SHP77 treated with DMSO at 0.1 percent for 48 hours (cell line): Measurements from ENCODE around the gene NAV2.
"Not testable (repeated sequence)": the region's sequence is repeated elsewhere in the genome, so short reads cannot be mapped to it uniquely, and the experiment has no call there.

Experiments used
- DNase-seq: peaks from one replicate; lab custom pipeline; 2025; lab: John Stamatoyannopoulos, UW

NAV2 gene

DNA sequence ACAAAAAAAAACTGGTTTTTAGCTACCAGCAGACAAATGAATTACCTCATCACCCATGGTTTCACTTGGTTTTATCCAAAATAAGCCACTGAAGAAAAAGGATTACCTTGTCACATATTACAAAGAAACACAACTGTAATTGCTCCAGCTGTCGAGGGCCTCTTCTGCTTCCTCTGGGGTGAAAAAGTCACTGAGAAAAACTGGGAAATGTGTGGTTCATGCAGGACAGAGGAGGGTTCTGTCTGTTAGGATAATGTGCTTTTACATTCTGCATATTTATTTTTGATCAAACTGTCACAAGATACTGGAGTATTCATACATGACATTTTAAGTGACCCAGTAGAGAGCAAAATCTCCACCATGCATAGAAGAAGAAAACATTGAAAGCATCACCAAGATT is 211.7 kb downstream of the NAV2 start:
- no peak for DNase-seq

DNA sequence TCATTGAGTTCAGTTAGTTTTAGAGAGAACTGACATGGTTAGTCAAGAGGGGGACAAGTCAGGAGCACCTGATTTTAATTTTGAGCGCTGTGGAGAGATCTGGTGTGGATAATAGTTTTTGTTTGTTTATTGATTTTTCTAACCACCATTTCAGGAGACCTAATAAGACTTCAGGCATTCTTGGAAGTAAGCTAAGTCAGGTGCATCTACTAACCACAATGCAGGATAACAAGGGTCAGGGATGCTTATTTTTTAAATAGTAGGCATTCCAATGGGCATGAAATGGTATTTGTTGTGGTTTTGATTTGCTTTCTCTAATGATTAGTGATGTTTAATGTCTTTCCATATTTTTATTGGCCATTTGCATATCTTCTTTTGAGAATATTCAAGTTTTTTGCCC is 212.1 kb downstream of the NAV2 start:
- no peak for DNase-seq

- DNase-seq: not testable (repeated sequence)
These were observed 214.8 kb downstream of the NAV2 start for GRCh38 chr11:19927403-19927802.

DNA sequence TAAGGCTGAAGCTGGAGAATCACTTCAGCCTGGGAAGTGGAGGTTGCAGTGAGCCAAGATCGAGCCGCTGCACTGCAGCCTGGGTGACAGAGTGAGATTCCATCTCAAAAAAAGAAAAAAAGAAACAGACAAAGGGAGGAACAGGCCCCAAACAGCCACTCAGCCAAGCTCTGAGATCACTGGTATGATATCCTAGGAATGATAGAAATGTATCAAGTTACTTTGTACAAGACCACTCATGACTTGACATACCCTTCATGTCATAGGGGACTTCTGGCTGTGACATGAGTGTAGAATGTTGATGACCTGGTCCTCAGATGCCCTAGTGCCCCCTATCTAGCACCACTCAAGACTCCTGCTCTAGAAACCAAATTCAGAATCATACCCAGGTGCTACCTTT is 216.5 kb downstream of the NAV2 start:
- no peak for DNase-seq

DNA sequence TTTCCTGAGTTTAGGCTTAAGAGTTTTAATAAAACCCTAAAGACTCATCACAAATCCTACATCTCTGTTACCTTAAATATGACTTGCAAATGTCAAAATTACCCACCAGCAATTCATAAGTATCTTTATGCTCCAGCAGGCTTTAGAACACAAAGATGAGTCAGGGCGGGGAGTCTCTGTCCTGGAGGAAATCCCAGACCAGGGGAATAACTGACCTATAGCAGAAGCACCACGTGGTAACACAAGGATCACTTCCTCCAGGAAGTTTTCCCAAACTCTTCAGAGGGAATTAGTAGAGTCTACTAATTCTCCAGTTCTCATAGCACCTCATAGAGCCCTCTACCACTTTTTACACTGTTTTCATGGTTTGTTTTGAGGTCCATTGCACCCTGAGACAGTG is 217.0 kb downstream of the NAV2 start:
- DNase-seq: no peak

DNA sequence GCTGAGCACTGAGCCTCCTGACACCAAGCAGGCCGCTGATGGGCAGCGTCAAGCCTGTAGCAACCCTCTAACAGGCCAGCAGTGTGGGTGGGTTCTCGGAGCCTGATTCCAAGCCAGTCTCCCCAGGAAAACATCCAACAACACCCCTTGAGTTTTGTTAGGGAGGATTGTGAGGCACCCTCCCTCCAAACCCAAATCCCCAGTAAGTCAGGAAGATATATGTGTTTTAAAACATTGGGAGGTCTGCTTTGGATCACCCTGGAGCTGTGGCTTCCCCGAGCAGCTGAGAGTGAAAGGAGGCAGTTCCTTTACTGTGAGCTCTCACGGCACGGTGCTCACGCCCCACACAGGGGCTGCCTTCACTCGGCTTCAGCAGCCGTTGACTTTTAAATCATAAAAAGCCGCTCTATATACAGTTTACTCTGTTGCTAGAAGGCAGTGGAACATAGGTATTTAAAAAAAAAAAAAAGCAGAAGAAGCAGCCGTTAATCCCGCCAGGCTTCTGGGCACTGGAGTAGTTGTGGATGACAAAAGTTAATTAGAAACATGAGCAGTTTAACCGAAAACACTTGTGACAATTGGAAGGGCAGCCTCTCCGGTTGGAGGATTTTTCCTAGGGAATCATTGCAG is 218.6 kb downstream of the NAV2 start:
- no peak for DNase-seq

DNA sequence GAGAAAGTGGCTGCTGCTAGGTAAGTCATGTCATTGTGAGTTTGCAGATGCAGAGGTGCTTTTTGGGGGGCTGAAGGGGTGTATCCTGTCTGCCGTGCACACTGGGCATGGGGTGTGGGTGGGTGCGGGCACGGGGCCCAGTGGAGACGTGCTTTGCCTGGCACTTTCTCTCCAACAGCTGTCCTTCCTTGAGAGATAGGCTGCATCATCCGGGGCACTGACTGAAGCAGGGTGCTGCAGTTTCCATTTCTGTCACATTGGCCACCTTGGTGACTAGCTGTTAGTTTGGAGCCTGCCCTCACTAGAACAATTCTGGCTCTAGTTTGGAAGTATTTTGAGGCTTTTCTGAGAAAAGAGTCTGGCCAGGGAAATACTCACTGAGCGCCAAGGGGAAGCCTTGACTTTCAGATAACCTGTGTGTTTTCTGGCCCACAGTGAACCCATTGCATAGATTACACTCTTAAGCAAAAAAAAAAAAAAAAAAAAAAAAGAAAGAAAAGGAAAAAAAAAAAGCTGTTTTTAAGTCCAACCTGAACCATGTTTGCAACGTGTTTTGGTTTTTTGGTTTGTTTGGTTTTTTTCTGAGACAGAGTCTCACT is 219.2 kb downstream of the NAV2 start:
- no peak for DNase-seq

- DNase-seq: no peak
These were observed 220.6 kb downstream of the NAV2 start for GRCh38 chr11:19933132-19933735.

GRCh38 chr11:19933801-19934488 is 221.3 kb downstream of the NAV2 start:
- no peak for DNase-seq

DNA sequence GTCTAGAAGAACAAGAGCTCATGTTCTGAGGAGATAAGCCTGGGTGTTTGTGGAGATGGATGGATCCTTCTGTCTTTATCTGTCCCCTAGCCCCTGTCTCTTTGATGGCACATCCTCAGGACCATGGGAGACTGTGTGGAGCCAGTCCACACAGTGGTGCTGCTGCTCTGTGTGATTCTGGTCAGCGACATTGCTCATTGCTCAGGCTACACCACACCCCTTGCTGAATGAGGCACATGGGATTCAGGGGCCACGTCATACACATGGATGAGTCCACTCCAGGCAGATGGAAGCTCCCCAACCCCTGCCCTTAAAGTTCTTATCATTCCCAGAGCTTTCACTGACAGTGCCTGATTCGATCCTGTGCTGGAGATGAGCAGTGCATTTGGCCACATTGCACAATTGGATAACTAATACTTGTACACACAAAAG is 222.2 kb downstream of the NAV2 start:
- no peak for DNase-seq

DNA sequence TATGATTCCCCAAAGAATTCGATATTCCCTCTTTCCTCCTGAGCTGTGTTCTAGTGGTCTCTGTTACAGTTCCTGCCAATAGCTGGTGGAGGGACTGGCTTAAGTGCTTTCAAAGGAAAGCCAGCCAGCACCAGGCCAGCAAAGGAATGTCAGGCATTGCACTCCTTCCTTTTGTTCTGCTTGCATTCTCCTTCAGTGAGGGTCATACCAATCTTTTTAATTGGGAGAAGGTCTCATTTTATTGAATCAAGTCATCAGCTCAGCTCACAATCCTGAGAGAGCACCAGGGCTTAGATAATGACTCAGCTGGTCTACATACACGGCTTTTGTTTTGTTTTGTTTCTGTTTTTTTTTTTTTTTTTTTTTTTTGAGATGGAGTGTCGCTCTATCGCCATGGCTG is 222.9 kb downstream of the NAV2 start:
- no peak for DNase-seq

GRCh38 chr11:19936461-19936860 is 223.8 kb downstream of the NAV2 start:
- DNase-seq: no peak

GRCh38 chr11:19938169-19938856 is 225.7 kb downstream of the NAV2 start:
- DNase-seq: peak; percentile 26

- no peak for DNase-seq
These were observed 226.2 kb downstream of the NAV2 start for GRCh38 chr11:19938866-19939265.

DNA sequence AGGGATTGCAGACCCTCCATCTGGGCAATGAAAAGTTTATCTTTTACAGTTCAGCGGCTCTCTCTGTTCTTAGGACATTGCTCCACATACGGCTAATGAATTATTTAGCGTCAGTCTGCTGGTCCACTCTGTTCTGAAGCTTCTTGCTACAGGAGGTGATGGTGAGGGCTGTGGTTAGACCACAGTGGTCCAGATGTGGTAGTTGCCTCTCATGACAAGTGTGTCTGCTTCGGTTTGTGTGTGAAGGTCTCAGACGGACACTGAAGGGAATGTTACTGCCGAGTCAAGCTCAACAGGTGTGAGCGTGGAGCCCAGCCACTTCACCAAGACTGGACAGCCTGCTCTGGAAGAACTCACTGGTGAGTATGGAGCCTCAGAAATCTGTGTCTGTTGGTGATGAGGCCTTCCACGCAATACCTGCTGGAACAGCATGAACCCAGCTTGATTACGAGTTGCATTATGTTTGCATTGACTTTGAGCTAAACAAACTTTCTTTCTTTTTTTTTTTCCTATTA is 226.8 kb downstream of the NAV2 start:
- DNase-seq: no peak

- DNase-seq: no peak
These were observed 228.2 kb downstream of the NAV2 start for GRCh38 chr11:19940831-19941230.

- DNase-seq: no peak
These were observed 234.0 kb downstream of the NAV2 start for GRCh38 chr11:19946681-19947080.

- DNase-seq: no peak
These were observed 235.0 kb downstream of the NAV2 start for GRCh38 chr11:19947537-19948114.

GRCh38 chr11:19949606-19950005 is 237.0 kb downstream of the NAV2 start:
- no peak for DNase-seq

- no peak for DNase-seq
These were observed 239.0 kb downstream of the NAV2 start for GRCh38 chr11:19951558-19952115.

- no peak for DNase-seq
These were observed 239.5 kb downstream of the NAV2 start for GRCh38 chr11:19952116-19952605.
